GOT3 (cell line): Measurements from ENCODE around the gene MATR3.
"Not testable (repeated sequence)": the region's sequence is repeated elsewhere in the genome, so short reads cannot be mapped to it uniquely, and the experiment has no call there.

ENCODE experiments used
- DNase-seq: peaks from one replicate; lab custom pipeline; 2025; ENCODE audit warnings: mixed read lengths; lab: John Stamatoyannopoulos, UW

Gene MATR3

GRCh38 chr5:139354186-139354585 is 60.6 kb downstream of the MATR3 start:
- DNase-seq = no peak

- not testable (repeated sequence) for DNase-seq
Measured at GRCh38 chr5:139355900-139356299, 62.4 kb downstream of the MATR3 start.

- no peak for DNase-seq
Measured at GRCh38 chr5:139358064-139358463, 64.5 kb downstream of the MATR3 start.

- DNase-seq = no peak
Measured at GRCh38 chr5:139360384-139360783, 66.8 kb downstream of the MATR3 start.

- no peak for DNase-seq
Measured at GRCh38 chr5:139361835-139362429, 68.4 kb downstream of the MATR3 start.

- DNase-seq = no peak
Measured at GRCh38 chr5:139363937-139364336, 70.4 kb downstream of the MATR3 start.

GRCh38 chr5:139364466-139364865 is 70.9 kb downstream of the MATR3 start:
- DNase-seq = no peak

- DNase-seq = no peak
Measured at GRCh38 chr5:139368613-139369012, 75.1 kb downstream of the MATR3 start.

GRCh38 chr5:139369181-139369580 is 75.6 kb downstream of the MATR3 start:
- no peak for DNase-seq

- DNase-seq = no peak
Measured at GRCh38 chr5:139371482-139372435, 78.2 kb downstream of the MATR3 start.

- no peak for DNase-seq
Measured at GRCh38 chr5:139374909-139375308, 81.4 kb downstream of the MATR3 start.

- no peak for DNase-seq
Measured at GRCh38 chr5:139376364-139376763, 82.8 kb downstream of the MATR3 start.

GRCh38 chr5:139377226-139377625 is 83.7 kb downstream of the MATR3 start:
- DNase-seq = no peak

GRCh38 chr5:139378101-139378825 is 84.7 kb downstream of the MATR3 start:
- DNase-seq = no peak

- no peak for DNase-seq
Measured at GRCh38 chr5:139378941-139379361, 85.4 kb downstream of the MATR3 start.

GRCh38 chr5:139379626-139380449 is 86.3 kb downstream of the MATR3 start:
- DNase-seq = no peak
